Right kidney (tissue), 1 donor: ENCODE data around the gene SAMD1.
"Not testable (repeated sequence)": the region's sequence is repeated elsewhere in the genome, so short reads cannot be mapped to it uniquely, and the experiment has no call there.

Source experiments
- DNase-seq: peaks from one replicate; pipeline ENCODE4 v3.0.0-alpha.2; 2016

Gene SAMD1

DNA sequence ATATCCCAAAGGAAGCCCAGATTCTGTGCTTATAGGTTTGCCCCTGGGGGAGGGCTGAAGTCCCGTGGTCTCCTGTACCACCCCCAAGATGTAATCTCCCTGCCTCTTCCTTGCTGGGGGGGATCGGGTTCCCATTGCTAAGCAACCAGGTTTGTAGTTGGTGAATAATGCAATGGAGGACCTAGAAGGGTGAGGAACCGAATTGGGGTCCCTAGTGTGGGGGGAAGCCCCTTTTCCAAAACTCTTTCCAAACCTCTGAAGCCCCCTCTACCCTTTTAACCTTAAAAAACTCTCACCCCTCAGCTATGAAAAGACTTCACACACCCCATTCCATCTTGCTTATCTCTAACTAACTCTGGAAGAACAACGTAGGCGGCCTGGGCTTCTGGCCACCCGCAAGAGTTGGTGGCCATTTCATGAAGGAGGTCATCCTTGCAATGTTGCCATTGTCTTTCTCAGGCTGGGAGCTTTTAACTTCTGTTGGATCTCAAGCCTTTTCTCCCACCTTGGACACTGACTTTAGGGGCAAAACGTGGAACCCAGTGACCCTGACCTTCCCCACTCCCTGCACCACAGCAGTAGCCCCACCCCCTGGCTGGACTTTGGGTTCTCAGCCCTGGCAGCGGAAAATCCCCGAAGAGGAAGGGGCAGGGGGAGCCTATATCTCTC, 29.3 kb downstream of the SAMD1 start:
- peak; percentile 48 for DNase-seq

DNA sequence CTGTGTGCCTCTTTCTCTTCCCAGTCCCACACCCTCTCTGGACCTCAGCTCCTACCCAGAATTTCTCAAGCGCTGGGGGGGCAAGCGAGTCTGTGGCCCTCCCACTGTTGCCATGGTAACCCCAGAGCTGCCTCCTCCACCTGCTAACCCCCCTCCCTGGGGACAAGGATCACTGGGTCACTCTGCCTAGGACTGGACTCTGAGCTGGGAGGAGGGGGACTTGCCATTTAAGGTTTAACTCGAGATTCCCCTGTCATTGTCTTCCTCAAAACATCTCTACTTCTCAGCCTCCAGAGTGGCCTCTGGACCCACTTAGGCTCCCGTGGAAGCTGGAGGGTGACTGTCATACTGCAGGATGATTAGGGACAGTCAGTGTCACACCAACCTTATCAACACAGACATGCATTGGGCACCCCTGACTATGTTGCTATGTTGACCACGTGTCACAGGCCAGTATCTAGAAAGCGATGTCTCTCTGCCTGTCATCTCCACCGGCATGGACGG, 30.8 kb downstream of the SAMD1 start:
- peak; percentile 20 for DNase-seq

DNA sequence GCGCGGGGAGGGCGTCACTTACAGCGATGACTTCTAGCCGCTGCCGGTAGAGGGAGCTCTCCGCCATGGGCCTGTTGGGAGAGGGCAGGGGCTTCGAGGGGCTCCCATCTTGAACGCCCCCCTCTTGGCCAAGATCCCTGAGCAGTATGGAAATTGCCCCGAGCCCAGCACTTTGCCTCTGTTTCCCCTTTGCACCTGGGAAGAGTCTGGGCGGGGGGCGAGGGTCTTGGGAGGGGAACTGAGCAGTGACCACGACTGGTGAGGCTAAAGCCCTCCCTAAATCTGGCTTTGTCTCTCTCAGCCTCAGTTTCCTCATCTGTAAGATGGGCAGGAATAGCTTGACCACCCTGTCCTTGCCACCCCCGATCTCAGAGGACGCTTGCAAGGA, 31.5 kb downstream of the SAMD1 start:
- no peak for DNase-seq

DNA sequence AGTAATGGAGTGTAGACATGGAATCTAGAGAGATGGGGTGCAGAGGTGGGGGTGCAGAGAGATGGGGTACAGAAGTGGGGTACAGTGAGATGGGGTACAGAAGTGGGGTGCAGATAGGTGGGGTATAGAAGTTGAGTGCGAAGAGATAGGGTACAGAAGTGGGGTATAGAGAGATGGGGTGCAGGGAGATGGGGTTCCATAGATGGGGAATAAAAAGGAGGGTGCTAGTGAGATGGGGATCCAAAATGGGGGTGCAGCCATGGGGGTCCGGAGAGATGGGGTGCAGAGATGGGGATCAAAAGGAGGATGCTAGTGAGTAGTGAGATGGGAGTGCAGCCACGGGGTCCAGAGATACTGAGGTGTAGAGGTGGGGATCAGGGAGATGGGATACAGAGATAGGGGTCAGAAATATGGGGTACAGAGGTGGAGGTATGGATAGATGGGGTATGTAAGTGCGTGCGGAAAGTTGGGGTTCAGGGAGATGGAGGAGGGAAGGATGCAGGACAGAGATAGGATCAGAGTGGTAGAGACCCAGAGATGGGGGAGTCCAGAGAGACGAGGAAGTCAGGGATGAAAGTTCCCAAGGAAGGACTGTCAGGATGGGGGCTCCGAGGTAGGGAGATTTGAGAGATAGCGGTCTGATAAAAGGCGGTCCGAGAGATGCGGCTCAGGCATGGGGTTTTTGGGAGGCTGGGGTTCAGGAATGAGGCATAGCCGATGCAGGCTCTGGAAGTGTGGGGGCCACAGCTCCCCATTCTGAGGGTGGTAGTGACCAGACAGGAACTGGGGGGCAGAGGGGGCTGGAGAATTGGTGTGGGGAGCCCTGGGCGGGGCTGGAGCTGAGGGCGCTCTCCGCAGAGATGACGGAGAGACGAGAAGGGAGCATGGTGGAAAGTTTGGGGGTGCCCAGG, 32.1 kb downstream of the SAMD1 start:
- DNase-seq, result no peak

DNA sequence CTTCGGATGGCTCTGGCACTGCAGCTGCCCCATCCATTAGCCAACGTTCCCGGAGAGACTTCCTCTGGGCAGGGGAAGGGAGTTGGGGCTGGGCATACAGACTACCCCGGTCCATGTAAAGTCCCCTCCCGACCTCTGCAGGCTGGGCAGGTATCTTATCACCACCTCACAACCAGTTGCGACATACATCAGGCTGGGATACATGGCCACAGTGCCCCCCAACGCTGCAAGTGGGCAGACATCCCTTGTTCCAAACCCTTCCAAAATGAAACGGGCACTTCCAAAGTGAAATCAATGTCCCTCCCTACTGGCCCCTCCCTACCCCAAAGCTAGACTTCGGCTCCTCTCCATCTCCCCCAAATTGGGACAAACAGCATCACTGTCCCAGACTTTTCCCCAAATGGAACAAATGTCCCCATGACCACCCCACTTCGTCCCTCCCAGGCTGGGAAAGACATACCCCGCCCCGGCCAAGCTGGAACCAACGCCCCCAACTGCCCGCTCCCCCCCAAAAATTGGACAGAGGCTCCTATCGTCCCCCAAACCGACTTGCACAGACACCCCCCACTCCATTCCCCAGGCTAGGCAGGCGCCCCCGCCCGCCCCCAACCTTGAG, 33.7 kb downstream of the SAMD1 start:
- no peak for DNase-seq

DNA sequence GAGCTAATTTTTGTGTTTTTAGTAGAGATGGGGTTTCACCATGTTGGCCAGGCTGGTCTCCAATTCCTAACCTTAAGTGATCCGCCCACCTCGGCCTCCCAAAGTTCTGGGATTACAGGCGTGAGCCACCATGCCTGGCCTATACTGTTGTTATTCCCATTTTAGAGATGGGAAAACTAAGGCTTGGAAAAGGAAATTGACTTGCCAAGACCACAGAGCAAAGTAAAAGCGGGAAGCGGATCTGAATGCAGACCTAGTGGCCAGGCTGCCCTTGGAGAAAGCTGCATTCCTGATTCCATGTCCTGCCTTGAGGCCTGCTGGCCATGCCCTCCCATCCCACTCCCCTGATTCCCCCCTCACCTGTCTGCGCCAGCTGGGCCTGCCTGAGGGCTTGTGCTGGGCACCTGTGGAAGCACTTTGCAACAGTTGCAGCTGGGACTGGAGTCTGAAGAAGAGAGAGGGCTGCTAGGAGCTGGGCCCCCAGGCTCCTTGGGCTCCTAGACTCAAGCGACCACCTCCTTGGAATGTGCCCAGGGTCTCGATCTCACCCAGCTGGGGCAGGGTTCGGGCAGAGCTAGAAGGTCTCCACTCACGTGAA, 34.4 kb downstream of the SAMD1 start:
- no peak for DNase-seq

DNA sequence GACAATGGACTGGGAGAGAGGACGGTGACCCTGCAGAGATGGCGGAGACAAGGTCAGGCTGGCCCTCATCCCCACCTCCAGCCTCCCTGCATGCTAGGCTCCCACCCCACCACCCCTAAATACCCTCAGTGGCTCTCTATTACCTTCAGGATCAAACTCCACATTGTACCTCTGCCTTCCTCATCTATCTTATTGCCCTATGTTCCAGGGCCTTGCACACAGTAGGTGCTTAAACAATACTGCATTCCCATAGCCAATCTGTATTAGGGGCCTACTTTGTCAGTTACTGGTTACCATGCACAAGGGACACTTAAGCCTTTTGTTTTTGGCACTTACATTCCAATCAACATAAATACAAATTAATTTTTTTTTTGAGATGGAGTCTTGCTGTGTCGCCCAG, 35.2 kb downstream of the SAMD1 start:
- DNase-seq, result no peak

DNA sequence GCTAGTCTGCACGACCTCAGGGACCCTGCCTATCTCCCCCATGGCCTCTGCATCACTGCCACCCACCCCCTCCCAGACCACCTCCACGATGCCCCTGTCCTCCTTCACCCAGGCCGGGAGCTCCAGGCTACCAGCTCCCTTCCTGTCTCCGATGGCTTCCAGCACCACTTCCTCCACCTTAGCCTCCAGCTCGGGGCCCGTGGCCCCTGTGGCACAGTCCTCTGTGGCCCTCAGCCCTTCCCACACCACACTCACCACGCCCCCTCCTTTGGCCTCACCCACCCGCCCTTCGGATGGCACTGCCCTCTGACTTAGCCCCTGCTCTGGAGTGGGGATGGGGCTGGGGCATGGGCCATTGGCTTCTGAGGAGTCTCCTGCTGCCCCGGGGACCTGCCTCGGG, 35.8 kb downstream of the SAMD1 start:
- DNase-seq, result no peak

DNA sequence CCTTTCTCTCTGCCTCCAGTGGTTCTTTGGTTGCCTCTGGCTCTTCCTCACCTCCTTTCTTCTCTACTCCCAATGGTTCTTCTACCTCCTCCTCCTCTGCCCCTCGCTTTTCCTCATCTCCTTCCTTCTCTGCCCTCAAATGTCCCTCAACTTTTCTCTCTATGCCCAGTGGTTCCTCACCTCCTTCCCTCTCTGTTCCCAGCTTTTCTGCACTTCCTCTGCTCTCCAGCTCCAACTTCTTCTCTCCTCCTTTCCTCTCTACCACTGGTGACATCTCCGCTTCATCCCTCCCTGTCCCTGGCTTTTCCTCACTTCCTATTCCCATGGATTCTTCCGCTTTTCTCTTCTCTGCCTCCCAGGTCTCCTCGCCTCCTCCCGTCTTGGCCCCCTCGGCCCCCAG, 36.5 kb downstream of the SAMD1 start:
- DNase-seq, result no peak

DNA sequence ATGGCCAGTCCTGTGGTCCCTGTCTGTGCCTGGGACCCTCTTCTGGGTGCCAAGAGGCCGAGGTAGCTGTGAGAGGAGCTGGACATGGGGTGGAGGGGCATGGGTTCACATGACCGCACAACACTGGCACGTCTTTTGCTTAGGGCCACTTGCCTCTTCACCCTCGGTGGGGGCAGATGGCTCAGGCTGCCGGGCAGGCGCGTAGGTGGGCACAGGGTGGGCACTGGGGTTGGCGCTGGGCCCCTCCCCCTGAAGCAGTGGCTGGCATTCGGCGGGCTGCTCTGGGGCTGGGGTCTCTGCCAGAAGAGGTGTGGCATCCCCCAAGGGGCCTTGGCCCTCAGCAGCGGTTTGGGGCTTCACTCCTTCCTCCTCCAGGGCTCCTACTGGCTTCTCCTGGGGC, 37.1 kb downstream of the SAMD1 start:
- no peak for DNase-seq

DNA sequence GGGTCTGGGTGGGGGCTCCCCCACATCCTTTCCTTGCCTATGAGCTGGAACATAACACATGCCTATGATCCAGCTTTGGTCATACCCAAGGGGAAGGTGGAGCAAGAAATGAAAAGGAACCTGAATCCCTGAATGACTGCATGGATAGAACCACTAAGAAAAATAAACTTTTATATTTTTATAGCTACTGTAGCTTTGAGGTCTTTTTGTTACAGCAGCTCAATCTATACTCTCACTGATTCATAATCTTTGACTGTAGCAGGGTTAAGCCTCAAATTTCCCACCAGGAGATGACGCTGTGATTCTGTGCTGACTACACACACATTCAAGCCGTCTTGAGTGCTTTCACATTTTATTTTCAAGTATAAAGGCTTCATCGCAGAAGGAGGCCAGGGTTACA, 37.5 kb downstream of the SAMD1 start:
- no peak for DNase-seq

DNA sequence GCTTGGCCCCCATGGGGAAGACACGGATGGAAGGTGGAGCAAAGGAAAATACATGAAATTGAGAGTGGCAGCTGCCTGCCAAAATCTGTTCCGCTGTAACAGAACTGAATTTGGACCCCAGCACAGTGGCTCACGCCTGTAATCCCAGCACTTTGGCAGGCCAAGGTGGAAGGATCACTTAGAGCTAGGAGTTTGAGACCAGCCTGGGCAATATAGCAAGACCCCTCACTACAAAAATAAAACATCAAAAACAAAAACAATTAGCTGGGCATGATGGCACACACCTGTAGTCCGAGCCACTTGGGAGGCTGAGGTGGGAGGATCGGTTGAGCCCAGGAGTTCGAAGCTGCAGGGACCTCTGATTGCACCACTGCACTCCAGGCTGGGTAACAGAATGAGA, 38.1 kb downstream of the SAMD1 start:
- no peak for DNase-seq

DNA sequence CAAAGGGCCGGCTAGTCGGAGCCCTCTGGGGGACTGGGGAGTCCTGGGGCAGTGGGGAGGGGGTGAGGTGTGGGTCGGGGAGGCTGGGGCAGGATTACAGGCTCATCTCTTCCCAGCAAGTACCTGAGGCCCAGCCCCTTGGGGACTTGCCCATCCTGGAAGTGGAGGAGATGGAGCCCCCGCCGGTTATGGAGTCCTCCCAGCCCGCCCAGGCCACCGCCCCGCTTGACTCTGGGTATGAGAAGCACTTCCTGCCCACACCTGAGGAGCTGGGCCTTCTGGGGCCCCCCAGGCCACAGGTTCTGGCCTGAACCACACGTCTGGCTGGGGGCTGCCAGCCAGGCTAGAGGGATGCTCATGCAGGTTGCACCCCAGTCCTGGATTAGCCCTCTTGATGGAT, 38.6 kb downstream of the SAMD1 start:
- DNase-seq, result no peak

DNA sequence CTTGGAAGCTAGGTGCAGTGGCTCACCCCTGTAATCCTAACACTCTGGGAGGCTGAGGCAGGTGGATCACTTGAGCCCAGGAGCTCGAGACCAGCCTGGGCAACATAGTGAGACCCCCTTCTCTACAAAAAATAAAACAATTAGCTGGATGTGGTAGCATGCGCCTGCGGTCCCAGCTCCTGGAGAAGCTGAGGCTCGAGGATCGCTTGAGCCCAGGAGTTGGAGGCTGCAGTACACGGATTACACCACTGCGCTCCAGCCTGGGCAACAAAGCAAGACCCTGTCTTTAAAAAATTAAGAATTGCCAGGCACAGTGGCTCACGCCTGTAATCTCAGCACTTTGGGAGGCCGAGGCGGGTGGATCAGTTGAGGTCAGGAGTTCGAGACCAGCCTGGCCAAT, 39.6 kb downstream of the SAMD1 start:
- not testable (repeated sequence) for DNase-seq

DNA sequence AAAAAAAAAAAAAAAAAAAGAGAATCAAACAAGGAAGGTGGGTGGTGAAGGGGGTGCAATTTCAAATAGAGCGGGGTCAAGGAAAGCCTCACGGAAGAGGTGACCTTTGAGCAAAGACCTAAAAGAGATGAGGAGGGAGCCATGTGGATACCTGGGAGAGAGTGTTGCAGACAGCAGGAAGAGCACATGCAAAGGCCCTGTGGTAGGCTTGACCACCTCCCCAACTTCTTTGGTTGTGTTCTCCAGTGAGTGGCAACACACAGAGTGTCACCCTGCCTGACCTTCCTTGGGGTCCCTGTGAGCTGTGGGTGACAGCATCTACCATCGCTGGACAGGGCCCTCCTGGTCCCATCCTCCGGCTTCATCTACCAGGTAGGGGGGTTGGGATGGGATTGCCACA, 40.0 kb downstream of the SAMD1 start:
- DNase-seq, result no peak

DNA sequence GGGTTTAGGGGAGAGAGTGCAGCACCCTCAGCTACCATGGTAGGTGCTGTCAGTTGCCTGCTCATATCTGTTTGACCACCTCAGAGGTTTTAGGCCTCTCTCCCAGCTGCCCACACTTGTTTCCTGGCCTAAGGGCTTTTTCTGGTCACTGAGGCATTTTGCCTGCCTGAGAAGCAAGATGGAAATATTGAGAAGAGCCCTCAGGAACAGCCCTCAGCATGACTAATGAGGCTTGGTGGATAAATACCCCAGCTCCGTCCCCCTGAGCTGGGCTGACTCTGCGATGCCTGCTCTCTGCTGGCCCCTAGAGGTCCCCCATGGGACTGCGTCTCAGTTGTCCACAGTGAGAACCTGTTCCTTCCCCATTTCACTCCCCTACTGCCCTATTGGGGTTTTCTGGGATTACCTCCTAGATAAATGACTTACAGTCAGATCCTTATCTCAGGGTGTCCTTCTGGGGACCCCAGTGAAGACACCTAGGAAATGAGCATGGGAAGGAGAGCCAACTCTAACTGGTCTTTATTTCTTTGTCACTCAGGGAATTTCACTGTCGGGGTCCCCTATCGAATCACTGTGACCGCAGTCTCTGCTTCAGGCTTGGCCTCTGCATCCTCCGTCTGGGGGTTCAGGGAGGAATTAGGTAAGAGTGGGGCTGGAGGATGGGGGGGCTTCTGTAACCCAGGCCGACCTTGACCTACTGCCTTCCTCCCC, 42.0 kb downstream of the SAMD1 start:
- no peak for DNase-seq

DNA sequence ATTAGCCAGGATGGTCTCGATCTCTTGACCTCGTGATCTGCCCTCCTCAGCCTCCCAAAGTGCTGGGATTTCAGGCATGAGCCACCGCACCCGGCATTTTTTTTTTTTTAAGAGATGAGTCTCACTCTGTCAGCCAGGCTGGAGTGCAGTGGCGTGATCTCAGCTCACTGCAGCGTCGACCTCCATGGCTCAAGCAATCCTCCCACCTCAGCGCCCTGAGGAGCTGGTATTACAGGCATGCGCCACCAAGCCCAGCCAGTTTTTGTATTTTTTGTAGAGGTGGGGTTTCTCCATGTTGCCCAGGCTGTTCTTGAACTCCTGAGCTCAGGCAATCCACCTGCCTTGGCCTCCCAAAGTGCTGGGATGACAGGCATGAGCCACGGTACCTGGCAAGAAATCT, 42.7 kb downstream of the SAMD1 start:
- DNase-seq, result not testable (repeated sequence)

DNA sequence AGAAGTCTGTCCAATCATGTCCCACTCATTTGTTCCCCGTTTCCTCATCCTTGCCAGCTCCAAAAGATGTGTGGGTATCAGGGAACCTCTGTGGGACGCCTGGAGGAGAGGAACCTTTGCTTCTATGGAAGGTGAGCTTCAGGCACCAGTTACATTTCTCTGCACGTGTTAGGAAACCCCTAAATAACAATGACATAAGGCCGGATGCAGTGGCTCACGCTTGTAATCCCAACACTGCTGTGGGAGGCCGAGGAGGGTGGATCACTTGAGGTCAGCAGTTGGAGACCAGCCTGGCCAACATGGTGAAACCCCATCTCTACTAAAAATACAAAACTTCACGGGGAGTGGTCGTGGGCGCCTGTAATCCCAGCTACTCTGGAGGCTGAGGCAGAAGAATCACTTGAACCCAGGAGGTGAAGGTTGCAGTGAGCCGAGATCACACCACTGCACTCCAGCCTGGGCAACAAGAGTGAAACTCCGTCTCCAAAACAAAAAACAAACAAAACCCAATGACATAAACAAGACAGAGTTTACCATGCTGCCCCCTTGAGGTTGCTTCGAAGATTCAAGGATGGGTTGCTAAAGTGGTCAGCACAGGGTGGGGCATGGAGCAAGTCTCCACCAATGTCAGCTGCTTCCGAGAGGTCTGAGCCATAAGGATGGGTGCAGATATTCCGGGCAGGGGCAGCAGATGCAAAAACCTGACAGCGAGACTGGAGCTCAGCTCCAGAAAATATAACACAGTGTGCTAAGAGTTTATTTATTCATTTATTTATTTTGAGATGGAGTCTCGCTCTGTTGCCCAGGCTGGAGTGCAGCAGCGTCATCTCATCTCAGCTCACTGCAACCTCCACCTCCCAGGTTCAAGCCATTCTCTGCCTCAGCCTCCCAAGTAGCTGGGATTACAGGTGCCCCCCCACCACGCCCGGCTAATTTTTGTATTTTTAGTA, 47.6 kb downstream of the SAMD1 start:
- not testable (repeated sequence) for DNase-seq

DNA sequence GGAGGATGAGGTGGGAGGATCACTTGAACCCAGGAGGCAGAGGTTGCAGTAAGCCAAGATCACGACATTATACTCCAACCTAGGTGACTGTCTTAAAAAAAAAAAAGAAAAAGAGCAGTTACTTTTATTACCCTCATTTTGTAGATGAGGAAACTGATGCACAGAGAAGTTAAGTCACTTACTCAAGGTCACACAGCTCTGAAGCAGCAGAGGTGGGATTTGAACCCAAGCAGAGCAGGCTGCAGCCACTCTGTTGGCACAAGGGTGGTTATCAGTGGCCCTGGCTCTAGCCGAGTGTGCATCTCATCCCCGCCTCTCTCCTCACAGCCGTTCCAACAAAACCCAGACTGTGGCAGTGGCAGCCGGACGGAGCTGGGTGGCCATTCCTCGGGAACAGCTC, 51.4 kb downstream of the SAMD1 start:
- no peak for DNase-seq
